Measurements from ENCODE around the gene PCBP4.
"Not testable (repeated sequence)": the region's sequence is repeated elsewhere in the genome, so short reads cannot be mapped to it uniquely, and the experiment has no call there.

PCBP4 gene

GRCh38 chr3:51994530-51994929, 27.3 kb upstream of the PCBP4 start:
- DNase-seq (ENCODE audit: low read depth in 2 of 2): no peak

- DNase-seq (ENCODE audit: low read depth in 2 of 2): not testable (repeated sequence)
Observed at GRCh38 chr3:51993657-51994056, 26.4 kb upstream of the PCBP4 start.

- DNase-seq (ENCODE audit: low read depth in 2 of 2): no peak
Observed at GRCh38 chr3:51992017-51992682, 24.9 kb upstream of the PCBP4 start.

GRCh38 chr3:51990501-51990971, 23.3 kb upstream of the PCBP4 start:
- DNase-seq (ENCODE audit: low read depth in 2 of 2): not testable (repeated sequence)

GRCh38 chr3:51988286-51989146, 21.3 kb upstream of the PCBP4 start:
- DNase-seq (ENCODE audit: low read depth in 2 of 2): no peak

GRCh38 chr3:51987568-51987967, 20.3 kb upstream of the PCBP4 start:
- no peak for DNase-seq (ENCODE audit: low read depth in 2 of 2)

- DNase-seq (ENCODE audit: low read depth in 2 of 2): no peak
Observed at GRCh38 chr3:51986010-51986947, 19.0 kb upstream of the PCBP4 start.

GRCh38 chr3:51985063-51985462, 17.8 kb upstream of the PCBP4 start:
- no peak for DNase-seq (ENCODE audit: low read depth in 2 of 2)

- DNase-seq (ENCODE audit: low read depth in 2 of 2): no peak
Observed at GRCh38 chr3:51984269-51984647, 17.0 kb upstream of the PCBP4 start.

GRCh38 chr3:51983578-51984268, 16.5 kb upstream of the PCBP4 start:
- no peak for DNase-seq (ENCODE audit: low read depth in 2 of 2)

GRCh38 chr3:51982838-51983577, 15.8 kb upstream of the PCBP4 start, which contains the start of gene ACY1:
ACY1 (plus strand) TSS chr3:51983535; CDS start chr3:51984065, 530 bp downstream.
- peak; percentile 30 to 43 for DNase-seq (ENCODE audit: low read depth in 2 of 2)

- DNase-seq (ENCODE audit: low read depth in 2 of 2): no peak
Observed at GRCh38 chr3:51982352-51982837, 15.1 kb upstream of the PCBP4 start.

- no peak for DNase-seq (ENCODE audit: low read depth in 2 of 2)
Observed at GRCh38 chr3:51980253-51980652, 13.0 kb upstream of the PCBP4 start.

- no peak for DNase-seq (ENCODE audit: low read depth in 2 of 2)
Observed at GRCh38 chr3:51978143-51978502, 10.9 kb upstream of the PCBP4 start.

GRCh38 chr3:51977446-51978142, 10.3 kb upstream of the PCBP4 start:
- DNase-seq (ENCODE audit: low read depth in 2 of 2): no peak

GRCh38 chr3:51975852-51976549, 8.7 kb upstream of the PCBP4 start:
- DNase-seq (ENCODE audit: low read depth in 2 of 2): no peak

- DNase-seq (ENCODE audit: low read depth in 2 of 2): peak; percentile 30 to 41
Observed at GRCh38 chr3:51974963-51975851, 8.0 kb upstream of the PCBP4 start, which contains the start of gene ABHD14A. ABHD14A (plus strand) TSS chr3:51975064; CDS start chr3:51975136, 72 bp downstream.
